Panc1 (cell line): ENCODE results near the gene CLMN. TPM values are rescaled to one million over a fixed set of nuclear protein-coding genes. Genes with fewer than 3 reads are reported as not detected.

Source experiments
- ATAC-seq: fragments of 200-7000 bp; cut with Tn5 transposase; 2 replicates; pipeline ENCODE4 v1.9.1; 2020; ENCODE audit warnings: mild to moderate bottlenecking, moderate library complexity
- BruUV-seq: library from RNA; stranded (reverse); fragments of 400-500 nt; replicated peaks from 2 replicates; lab custom pipeline; 2021; lab: Mats Ljungman, UMichigan
- CTCF ChIA-PET: fragments of 300-600 bp; sonication (Branson Sonifier 250); formaldehyde crosslinking; loops from one replicate; lab custom pipeline; 2022; ENCODE audit warnings: antibody characterized with exemption; lab: Charles Lee
- POLR2A ChIA-PET: fragments of 300-600 bp; sonication (Branson Sonifier 250); formaldehyde crosslinking; loops from one replicate; lab custom pipeline; 2022; ENCODE audit warnings: antibody characterized with exemption; lab: Charles Lee
- DNase-seq: peaks from one replicate; pipeline ENCODE4 v3.0.0-alpha.2; 2010; ENCODE audit warnings: low read depth, low spot score
- H3K27ac ChIP-seq: 2 replicates; pipeline ENCODE4 v1.5.1; 2011; ENCODE audit warnings: mild to moderate bottlenecking, low read length, inconsistent platforms
- H3K27me3 ChIP-seq: fragments of 200-500 bp; sonication (Bioruptor generic); 2 replicates; pipeline ENCODE4 v1.6.0; 2014; ENCODE audit warnings: low read length, inconsistent platforms; ENCODE audit not compliant: control insufficient read depth, insufficient read depth
- H3K36me3 ChIP-seq: fragments of 200-500 bp; sonication (Bioruptor generic); 2 replicates; pipeline ENCODE4 v1.5.1; 2014; ENCODE audit warnings: inconsistent platforms, mild to moderate bottlenecking, low read length, moderate library complexity; ENCODE audit not compliant: control insufficient read depth, insufficient read depth
- H3K4me1 ChIP-seq: 2 replicates; pipeline ENCODE4 v1.5.1; 2011; ENCODE audit warnings: inconsistent platforms, mild to moderate bottlenecking, low read length, moderate library complexity; ENCODE audit not compliant: control insufficient read depth, insufficient read depth
- H3K4me3 ChIP-seq, 2 experiments: 2 replicates each; pipeline ENCODE4 v1.5.1; 2011 to 2012; ENCODE audit warnings: low read depth in 2 of 2, low read length in 2 of 2, mild to moderate bottlenecking in 2 of 2, inconsistent platforms in 1 of 2, moderate library complexity in 1 of 2
- H3K9me3 ChIP-seq: fragments of 200-500 bp; sonication (Bioruptor generic); 2 replicates; pipeline ENCODE4 v1.5.1; 2014; ENCODE audit warnings: low read depth, mild to moderate bottlenecking, inconsistent platforms, low read length, moderate library complexity; ENCODE audit not compliant: control insufficient read depth, insufficient read depth
- CTCF ChIP-seq: fragments of 450-650 bp; IDR thresholded peaks from 2 replicates; pipeline ENCODE4 v1.5.1; 2017; ENCODE audit warnings: mild to moderate bottlenecking
- POLR2AphosphoS5 ChIP-seq: IDR thresholded peaks from 2 replicates; pipeline ENCODE4 v1.6.1; 2012; ENCODE audit warnings: mild to moderate bottlenecking, low read depth, low read length, moderate library complexity
- SIN3A ChIP-seq: IDR thresholded peaks from 2 replicates; pipeline ENCODE4 v1.6.1; 2012; ENCODE audit warnings: low read depth, mild to moderate bottlenecking, low read length, moderate library complexity, borderline replicate concordance; ENCODE audit not compliant: insufficient read depth
- TCF7L2 ChIP-seq: IDR thresholded peaks from 2 replicates; pipeline ENCODE4 v1.6.1; 2011; ENCODE audit warnings: mild to moderate bottlenecking, low read depth, low read length, inconsistent platforms
- in situ Hi-C: cut with HindIII; loops from 2 replicates; pipeline ENCODE4 v1.10.0; 2016; ENCODE audit warnings: low sequenced_read_pairs, low pct_unique_long_range_greater_than_20kb
- intact Hi-C: fragments of 100-400 bp; cut with micrococcal nuclease; formaldehyde crosslinking; loops from one replicate; pipeline ENCODE4 v1.10.0; 2022; ENCODE audit not compliant: unreplicated experiment
- total RNA-seq: library from RNA; stranded (reverse); gene quantifications from one replicate; pipeline ENCODE4 v1.2.1, GENCODE V29; 2021; ENCODE audit not compliant: unreplicated experiment
- TF ChIP-seq, protein P1 (sequence below), 2 experiments: IDR thresholded peaks; 2 replicates each; pipeline ENCODE4 v1.6.1; 2011 to 2012; ENCODE audit warnings: low read depth in 2 of 2, control low read depth in 1 of 2, low read length in 1 of 2, mild to moderate bottlenecking in 1 of 2, moderate library complexity in 1 of 2; ENCODE audit not compliant: insufficient read depth in 1 of 2

CLMN gene
- total RNA-seq, 1 experiment from 2014 or later, result 34.9 TPM

DNA sequence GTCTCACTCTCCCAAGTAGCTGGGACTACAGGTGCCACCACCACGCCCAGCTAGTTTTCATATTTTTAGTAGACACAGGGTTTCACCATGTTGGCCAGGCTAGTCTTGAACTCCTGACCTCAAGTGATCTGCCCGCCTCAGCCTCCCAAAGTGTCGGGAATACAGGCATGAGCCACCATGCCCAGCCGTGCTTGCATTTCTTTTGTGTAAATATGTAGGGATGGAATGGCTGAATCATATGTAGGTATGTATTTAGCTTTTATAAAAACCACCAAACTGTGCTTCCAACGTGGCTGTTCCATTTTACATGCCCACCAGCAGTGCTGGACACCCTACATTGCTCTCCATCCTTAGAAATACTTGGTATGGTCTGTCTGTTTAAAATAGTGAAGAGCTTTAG lies 32.8 kb upstream of the CLMN start:
- Histone ChIP-seq H3K27me3 (no peaks in the 10 kb centered on the region), H3K9me3 (no peaks in the 10 kb centered on the region), H3K4me1 (no peaks in the 10 kb centered on the region), H3K27ac (no peak overlapping the region), H3K36me3 (no peaks in the 10 kb centered on the region), H3K4me3 (no peak overlapping the region)
- ATAC-seq, result no peak
- TF ChIP-seq TCF7L2 (no peak), CTCF (no peak), POLR2AphosphoS5 (no peak), SIN3A (no peak)
- TF ChIP-seq, protein P1, sequence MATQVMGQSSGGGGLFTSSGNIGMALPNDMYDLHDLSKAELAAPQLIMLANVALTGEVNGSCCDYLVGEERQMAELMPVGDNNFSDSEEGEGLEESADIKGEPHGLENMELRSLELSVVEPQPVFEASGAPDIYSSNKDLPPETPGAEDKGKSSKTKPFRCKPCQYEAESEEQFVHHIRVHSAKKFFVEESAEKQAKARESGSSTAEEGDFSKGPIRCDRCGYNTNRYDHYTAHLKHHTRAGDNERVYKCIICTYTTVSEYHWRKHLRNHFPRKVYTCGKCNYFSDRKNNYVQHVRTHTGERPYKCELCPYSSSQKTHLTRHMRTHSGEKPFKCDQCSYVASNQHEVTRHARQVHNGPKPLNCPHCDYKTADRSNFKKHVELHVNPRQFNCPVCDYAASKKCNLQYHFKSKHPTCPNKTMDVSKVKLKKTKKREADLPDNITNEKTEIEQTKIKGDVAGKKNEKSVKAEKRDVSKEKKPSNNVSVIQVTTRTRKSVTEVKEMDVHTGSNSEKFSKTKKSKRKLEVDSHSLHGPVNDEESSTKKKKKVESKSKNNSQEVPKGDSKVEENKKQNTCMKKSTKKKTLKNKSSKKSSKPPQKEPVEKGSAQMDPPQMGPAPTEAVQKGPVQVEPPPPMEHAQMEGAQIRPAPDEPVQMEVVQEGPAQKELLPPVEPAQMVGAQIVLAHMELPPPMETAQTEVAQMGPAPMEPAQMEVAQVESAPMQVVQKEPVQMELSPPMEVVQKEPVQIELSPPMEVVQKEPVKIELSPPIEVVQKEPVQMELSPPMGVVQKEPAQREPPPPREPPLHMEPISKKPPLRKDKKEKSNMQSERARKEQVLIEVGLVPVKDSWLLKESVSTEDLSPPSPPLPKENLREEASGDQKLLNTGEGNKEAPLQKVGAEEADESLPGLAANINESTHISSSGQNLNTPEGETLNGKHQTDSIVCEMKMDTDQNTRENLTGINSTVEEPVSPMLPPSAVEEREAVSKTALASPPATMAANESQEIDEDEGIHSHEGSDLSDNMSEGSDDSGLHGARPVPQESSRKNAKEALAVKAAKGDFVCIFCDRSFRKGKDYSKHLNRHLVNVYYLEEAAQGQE (IDR thresholded peaks at IDR 0.05; ENCODE audit: insufficient read depth in 1 of 2, low read depth in 2 of 2, low read length in 1 of 2), result no peak
- no TSS peak for BruUV-seq
- in situ Hi-C loops, result no loop called here
- ChIA-PET POLR2A (no interaction called here), CTCF (no interaction called here)
- intact Hi-C loops, result no loop called here
- no peak for DNase-seq

GRCh38 chr14:95349241-95349640 lies 29.5 kb upstream of the CLMN start:
- no TSS peak for BruUV-seq
- no peaks in the 10 kb centered on the region for H3K4me1 ChIP-seq
- intact Hi-C loops, result no loop called here
- H3K27me3 ChIP-seq, result no peaks in the 10 kb centered on the region
- H3K27ac ChIP-seq, result no peak overlapping the region
- no peak overlapping the region for H3K4me3 ChIP-seq
- in situ Hi-C loops, result no loop called here
- no peaks in the 10 kb centered on the region for H3K9me3 ChIP-seq
- ATAC-seq, result no peak
- ChIA-PET CTCF (no interaction called here), POLR2A (no interaction called here)
- no peaks in the 10 kb centered on the region for H3K36me3 ChIP-seq
- TF ChIP-seq POLR2AphosphoS5 (no peak), SIN3A (no peak), TCF7L2 (no peak), CTCF (no peak)
- TF ChIP-seq, protein P1 (IDR thresholded peaks at IDR 0.05; ENCODE audit: insufficient read depth in 1 of 2, low read depth in 2 of 2, low read length in 1 of 2), result no peak
- no peak for DNase-seq
